HEK293T (cell line): ENCODE results near the gene PCYT2.

Experiments used
- CTCF ChIA-PET: fragments of 350-600 bp; formaldehyde crosslinking; extraction: SDS; loops from one replicate; lab custom pipeline; 2021; ENCODE audit warnings: antibody characterized with exemption, inconsistent platforms; lab: Yijun Ruan, JAX
- POLR2A ChIA-PET: fragments of 350-600 bp; formaldehyde crosslinking; extraction: SDS; loops from one replicate; lab custom pipeline; 2020; ENCODE audit warnings: antibody characterized with exemption, inconsistent platforms; lab: Yijun Ruan, JAX
- DNase-seq: peaks from one replicate; pipeline ENCODE4 v3.0.0; 2012; ENCODE audit warnings: mixed read lengths; ENCODE audit errors: extremely low spot score
- ARNT ChIP-seq: fragments of 450-650 bp; IDR thresholded peaks from 2 replicates; pipeline ENCODE4 v1.6.1; 2017; ENCODE audit warnings: mild to moderate bottlenecking
- BHLHE40 ChIP-seq: fragments of 450-650 bp; IDR thresholded peaks from 2 replicates; pipeline ENCODE4 v1.6.1; 2016; ENCODE audit warnings: mild to moderate bottlenecking, moderate library complexity, borderline replicate concordance
- CTBP1 ChIP-seq: fragments of 450-650 bp; IDR thresholded peaks from 2 replicates; pipeline ENCODE4 v1.6.1; 2016; ENCODE audit warnings: borderline replicate concordance
- ELF4 ChIP-seq: fragments of 450-650 bp; IDR thresholded peaks from 2 replicates; pipeline ENCODE4 v1.6.1; 2017; ENCODE audit warnings: antibody characterized with exemption
- FOXA1 ChIP-seq: fragments of 450-650 bp; IDR thresholded peaks from 2 replicates; pipeline ENCODE4 v1.6.1; 2016; ENCODE audit warnings: mild to moderate bottlenecking
- FOXK2 ChIP-seq: fragments of 450-650 bp; IDR thresholded peaks from 2 replicates; pipeline ENCODE4 v1.6.1; 2016; ENCODE audit warnings: mild to moderate bottlenecking
- FOXM1 ChIP-seq: fragments of 450-650 bp; IDR thresholded peaks from 2 replicates; pipeline ENCODE4 v1.6.1; 2017; ENCODE audit warnings: mild to moderate bottlenecking, borderline replicate concordance
- HDGF ChIP-seq: fragments of 450-650 bp; IDR thresholded peaks from 2 replicates; pipeline ENCODE4 v1.6.1; 2017; ENCODE audit warnings: antibody characterized with exemption, borderline replicate concordance
- L3MBTL2 ChIP-seq: fragments of 450-650 bp; conservative IDR thresholded peaks from 2 replicates; pipeline ENCODE4 v1.6.1; 2016; ENCODE audit warnings: mild to moderate bottlenecking
- LEF1 ChIP-seq: fragments of 450-650 bp; IDR thresholded peaks from 2 replicates; pipeline ENCODE4 v1.6.1; 2017; ENCODE audit warnings: mild to moderate bottlenecking, borderline replicate concordance
- NFRKB ChIP-seq: fragments of 450-650 bp; IDR thresholded peaks from 2 replicates; pipeline ENCODE4 v1.6.1; 2016; ENCODE audit warnings: mild to moderate bottlenecking, moderate library complexity
- PKNOX1 ChIP-seq: fragments of 450-650 bp; IDR thresholded peaks from 2 replicates; pipeline ENCODE4 v1.6.1; 2016
- SP1 ChIP-seq: fragments of 450-650 bp; IDR thresholded peaks from 2 replicates; pipeline ENCODE4 v1.6.1; 2017
- SUZ12 ChIP-seq: fragments of 450-650 bp; IDR thresholded peaks from 2 replicates; pipeline ENCODE4 v1.6.1; 2016; ENCODE audit warnings: mild to moderate bottlenecking
- TARDBP ChIP-seq: fragments of 450-650 bp; IDR thresholded peaks from 2 replicates; pipeline ENCODE4 v1.6.1; 2016

Gene PCYT2

GRCh38 chr17:81913394-81914102 lies 2.3 kb upstream of the PCYT2 start:
- TF ChIP-seq NFRKB = no peak
- TF ChIP-seq L3MBTL2 = no peak
- no peak for DNase-seq
- POLR2A ChIA-PET = interaction anchor here (0.6 to 1.1 kb wide), 2 partner anchors 42 to 43 kb away, joined by 3 read pairs; no protein-coding TSS in a partner anchor
- CTCF ChIA-PET = no interaction called here

GRCh38 chr17:81912441-81913309 lies 1.5 kb upstream of the PCYT2 start:
- no peak for DNase-seq
- TF ChIP-seq FOXK2 (no peak), SUZ12 (no peak), BHLHE40 (no peak), HDGF (no peak)
- POLR2A ChIA-PET = interaction anchor here (0.6 to 1.1 kb wide), 4 partner anchors 17 to 80 kb away, joined by 3 read pairs; partner anchors contain the start of gene MCRIP1
- CTCF ChIA-PET = no interaction called here

GRCh38 chr17:81911969-81912368 lies 770 bp upstream of the PCYT2 start:
- ChIA-PET CTCF (no interaction called here), POLR2A (interaction anchor here (0.7 kb wide), 2 partner anchors 17 to 79 kb away, joined by 3 read pairs; partner anchors contain the start of gene MCRIP1)
- no peak for DNase-seq
- no peak for TF ChIP-seq HDGF
- no peak for TF ChIP-seq FOXM1
- no peak for TF ChIP-seq FOXA1
- no peak for TF ChIP-seq SP1

- DNase-seq = peak; percentile 46
- ChIA-PET CTCF (no interaction called here), POLR2A (interaction anchor here (1.0 to 2.3 kb wide), 3 partner anchors 13 to 37 kb away, joined by 3 to 8 read pairs (median 3); partner anchors contain the start of gene PYCR1)
- no peak for TF ChIP-seq FOXK2
- no peak for TF ChIP-seq BHLHE40
- no peak for TF ChIP-seq NFRKB
- no peak for TF ChIP-seq LEF1
- TF ChIP-seq PKNOX1 = no peak
- TF ChIP-seq TARDBP = no peak
- no peak for TF ChIP-seq SUZ12
- TF ChIP-seq L3MBTL2 = no peak
- TF ChIP-seq SP1 = no peak
- TF ChIP-seq ELF4 = no peak
Measured at GRCh38 chr17:81910840-81911276, 341 bp downstream of the PCYT2 start.

GRCh38 chr17:81909966-81910839 lies 996 bp downstream of the PCYT2 start:
- no peak for TF ChIP-seq NFRKB
- no peak for TF ChIP-seq PKNOX1
- CTCF ChIA-PET = interaction anchor here (1.1 to 1.4 kb wide), 2 partner anchors 18 to 41 kb away, joined by 3 to 5 read pairs; partner anchors contain the start of gene MAFG

GRCh38 chr17:81909231-81909630 lies 2.0 kb downstream of the PCYT2 start:
- ChIA-PET POLR2A (interaction anchor here (0.7 to 2.3 kb wide), 6 partner anchors 15 to 37 kb away, joined by 3 to 8 read pairs (median 5); partner anchors contain the start of genes ALYREF, ANAPC11 and PYCR1), CTCF (interaction anchor here (1.1 to 1.4 kb wide), 2 partner anchors 19 to 40 kb away, joined by 3 to 5 read pairs; partner anchors contain the start of gene MAFG)
- TF ChIP-seq NFRKB (no peak), TARDBP (no peak), CTBP1 (no peak), ARNT (no peak)
- DNase-seq = no peak

More at GRCh38 chr17:81909966-81910839, 996 bp downstream of the PCYT2 start:
- DNase-seq = no peak
- POLR2A ChIA-PET = interaction anchor here (0.7 to 2.3 kb wide), 7 partner anchors 14 to 38 kb away, joined by 3 to 8 read pairs (median 4); partner anchors contain the start of genes ALYREF, ANAPC11 and PYCR1

GRCh38 chr17:81908793-81909192 lies 2.4 kb downstream of the PCYT2 start:
- ChIA-PET CTCF (interaction anchor here (1.1 kb wide), 1 partner anchor 19 kb away, joined by 3 read pairs; the partner anchor contains the start of gene MAFG), POLR2A (interaction anchor here (1.3 to 1.7 kb wide), 2 partner anchors 17 to 36 kb away, joined by 4 to 7 read pairs; partner anchors contain the start of genes ALYREF and ANAPC11)
- TF ChIP-seq CTBP1 = no peak
- no peak for TF ChIP-seq FOXM1
- DNase-seq = no peak
